PC-3 (cell line): ENCODE data around the gene RPLP1. TPM values are rescaled to one million over a fixed set of nuclear protein-coding genes. Genes with fewer than 3 reads are reported as not detected.

Experiments used
- ATAC-seq: fragments of 200-7000 bp; cut with Tn5 transposase; 2 replicates; pipeline ENCODE4 v1.9.1; 2020; ENCODE audit warnings: mild to moderate bottlenecking, moderate library complexity
- BruUV-seq: library from RNA; stranded (reverse); fragments of 400-500 nt; replicated peaks from 2 replicates; lab custom pipeline; 2021; lab: Mats Ljungman, UMichigan
- CTCF ChIA-PET: fragments of 300-600 bp; sonication (Branson Sonifier 250); formaldehyde crosslinking; loops from one replicate; lab custom pipeline; 2022; ENCODE audit warnings: antibody characterized with exemption; lab: Charles Lee
- POLR2A ChIA-PET: fragments of 300-600 bp; sonication (Branson Sonifier 250); formaldehyde crosslinking; loops from one replicate; lab custom pipeline; 2022; ENCODE audit warnings: antibody characterized with exemption; ENCODE audit not compliant: unreplicated experiment; lab: Charles Lee
- DNase-seq: peaks from one replicate; pipeline ENCODE4 v3.0.0-alpha.2; 2015
- H2AFZ ChIP-seq: fragments of 300-600 bp; sonication (generic); 2 replicates; pipeline ENCODE4 v1.6.0; 2016; ENCODE audit warnings: antibody characterized with exemption, low read length
- H3F3A ChIP-seq: fragments of 300-600 bp; sonication (generic); one replicate; pipeline ENCODE4 v1.6.0; 2017; ENCODE audit warnings: antibody characterized with exemption, low read length, control low read depth, mild to moderate bottlenecking; ENCODE audit not compliant: unreplicated experiment
- H3K27ac ChIP-seq: fragments of 300-600 bp; sonication (generic); 2 replicates; pipeline ENCODE4 v1.5.1; 2016; ENCODE audit warnings: mild to moderate bottlenecking, low read length
- H3K27me3 ChIP-seq: fragments of 300-600 bp; sonication (generic); 2 replicates; pipeline ENCODE4 v1.6.1; 2016; ENCODE audit warnings: low read length, mixed read lengths
- H3K36me3 ChIP-seq: fragments of 300-600 bp; sonication (generic); 2 replicates; pipeline ENCODE4 v1.6.1; 2016; ENCODE audit warnings: low read depth, mixed run types, low read length, mixed read lengths
- H3K4me1 ChIP-seq: fragments of 300-600 bp; sonication (generic); 2 replicates; pipeline ENCODE4 v1.5.1; 2016; ENCODE audit warnings: low read length; ENCODE audit not compliant: insufficient read depth
- H3K4me2 ChIP-seq: fragments of 300-600 bp; sonication (generic); 2 replicates; pipeline ENCODE4 v1.6.0; 2016; ENCODE audit warnings: low read length
- H3K4me3 ChIP-seq: fragments of 300-600 bp; sonication (generic); 2 replicates; pipeline ENCODE4 v1.5.1; 2016; ENCODE audit warnings: mild to moderate bottlenecking, low read length, mixed read lengths
- H3K79me2 ChIP-seq: fragments of 300-600 bp; sonication (generic); 2 replicates; pipeline ENCODE4 v1.6.1; 2017; ENCODE audit warnings: low read length, mixed read lengths
- H3K9ac ChIP-seq: fragments of 300-600 bp; sonication (generic); 2 replicates; pipeline ENCODE4 v1.6.0; 2016; ENCODE audit warnings: mild to moderate bottlenecking, low read length
- H3K9me2 ChIP-seq: fragments of 300-600 bp; sonication (generic); replicated peaks from 2 replicates; pipeline ENCODE4 v1.6.1; 2016; ENCODE audit warnings: mixed run types, low read length, mixed read lengths
- H3K9me3 ChIP-seq: fragments of 300-600 bp; sonication (generic); 2 replicates; pipeline ENCODE4 v1.6.1; 2016; ENCODE audit warnings: low read length, mixed read lengths
- H4K20me1 ChIP-seq: fragments of 300-600 bp; sonication (generic); 2 replicates; pipeline ENCODE4 v1.6.1; 2016; ENCODE audit warnings: low read length, mixed read lengths
- EZH2 ChIP-seq: fragments of 300-600 bp; sonication (generic); IDR thresholded peaks from one replicate; pipeline ENCODE4 v1.6.1; 2017; ENCODE audit warnings: antibody characterized with exemption, mild to moderate bottlenecking, low read length; ENCODE audit not compliant: unreplicated experiment
- EZH2phosphoT487 ChIP-seq: fragments of 300-600 bp; sonication (generic); IDR thresholded peaks from 2 replicates; pipeline ENCODE4 v1.6.1; 2018; ENCODE audit warnings: mild to moderate bottlenecking, antibody characterized with exemption, low read length, borderline replicate concordance
- intact Hi-C: fragments of 100-400 bp; cut with micrococcal nuclease; formaldehyde crosslinking; loops from 2 replicates; pipeline ENCODE4 v1.9.0; 2023
- total RNA-seq: library from RNA; depleted of rRNA; stranded (reverse); fragments of >200 nt; gene quantifications from 2 replicates; pipeline ENCODE4 v1.2.3, GENCODE V29; 2014
- TF ChIP-seq, protein P1 (sequence below): fragments of 300-600 bp; sonication (generic); conservative IDR thresholded peaks from 2 replicates; pipeline ENCODE4 v1.5.1; 2017; ENCODE audit warnings: antibody characterized with exemption, low read depth, mild to moderate bottlenecking, low read length

RPLP1 gene
- total RNA-seq, 1 experiment from 2014 or later = 253 TPM

DNA sequence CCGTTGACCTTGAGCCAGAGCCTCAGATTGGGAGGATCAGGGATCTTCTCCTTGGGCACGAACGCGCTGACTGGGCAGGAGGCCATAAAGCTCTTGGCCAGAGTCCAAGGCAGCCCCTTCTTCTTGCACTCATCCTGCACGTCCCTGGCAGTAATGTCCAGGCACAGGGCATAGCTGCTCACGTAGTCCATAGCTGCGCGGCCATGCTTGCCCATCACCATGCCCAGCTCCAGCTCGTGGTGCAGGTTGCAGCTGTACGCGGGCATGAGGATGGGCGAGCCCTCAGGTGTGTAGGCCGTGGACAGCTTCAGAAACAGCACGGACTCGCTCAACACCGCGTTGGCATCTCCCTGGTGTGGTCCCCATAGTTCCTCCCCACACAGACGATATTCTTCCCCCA is 17.9 kb upstream of the RPLP1 start:
- Histone ChIP-seq H2AFZ (no peak overlapping the region), H3K9me2 (no peaks in the 10 kb centered on the region), H4K20me1 (peaks cover 10% of the 10 kb centered on the region; the same call in 1 of the 2 replicates), H3K27me3 (no peaks in the 10 kb centered on the region), H3K9me3 (no peaks in the 10 kb centered on the region), H3F3A (no peaks in the 10 kb centered on the region), H3K79me2 (peaks cover 12% of the 10 kb centered on the region; the same call in 1 of the 2 replicates), H3K9ac (no peak overlapping the region), H3K36me3 (peaks cover 79% of the 10 kb centered on the region), H3K27ac (no peak overlapping the region), H3K4me3 (no peak overlapping the region), H3K4me1 (no peaks in the 10 kb centered on the region), H3K4me2 (no peak overlapping the region)
- DNase-seq (no peak), ATAC-seq (no peak)
- TF ChIP-seq EZH2 = no peak
- no peak for TF ChIP-seq EZH2phosphoT487
- TF ChIP-seq, protein P1, sequence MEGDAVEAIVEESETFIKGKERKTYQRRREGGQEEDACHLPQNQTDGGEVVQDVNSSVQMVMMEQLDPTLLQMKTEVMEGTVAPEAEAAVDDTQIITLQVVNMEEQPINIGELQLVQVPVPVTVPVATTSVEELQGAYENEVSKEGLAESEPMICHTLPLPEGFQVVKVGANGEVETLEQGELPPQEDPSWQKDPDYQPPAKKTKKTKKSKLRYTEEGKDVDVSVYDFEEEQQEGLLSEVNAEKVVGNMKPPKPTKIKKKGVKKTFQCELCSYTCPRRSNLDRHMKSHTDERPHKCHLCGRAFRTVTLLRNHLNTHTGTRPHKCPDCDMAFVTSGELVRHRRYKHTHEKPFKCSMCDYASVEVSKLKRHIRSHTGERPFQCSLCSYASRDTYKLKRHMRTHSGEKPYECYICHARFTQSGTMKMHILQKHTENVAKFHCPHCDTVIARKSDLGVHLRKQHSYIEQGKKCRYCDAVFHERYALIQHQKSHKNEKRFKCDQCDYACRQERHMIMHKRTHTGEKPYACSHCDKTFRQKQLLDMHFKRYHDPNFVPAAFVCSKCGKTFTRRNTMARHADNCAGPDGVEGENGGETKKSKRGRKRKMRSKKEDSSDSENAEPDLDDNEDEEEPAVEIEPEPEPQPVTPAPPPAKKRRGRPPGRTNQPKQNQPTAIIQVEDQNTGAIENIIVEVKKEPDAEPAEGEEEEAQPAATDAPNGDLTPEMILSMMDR = no peak
- POLR2A ChIA-PET = no interaction called here
- BruUV-seq = no TSS peak
- intact Hi-C loops = no loop called here
- CTCF ChIA-PET = no interaction called here

DNA sequence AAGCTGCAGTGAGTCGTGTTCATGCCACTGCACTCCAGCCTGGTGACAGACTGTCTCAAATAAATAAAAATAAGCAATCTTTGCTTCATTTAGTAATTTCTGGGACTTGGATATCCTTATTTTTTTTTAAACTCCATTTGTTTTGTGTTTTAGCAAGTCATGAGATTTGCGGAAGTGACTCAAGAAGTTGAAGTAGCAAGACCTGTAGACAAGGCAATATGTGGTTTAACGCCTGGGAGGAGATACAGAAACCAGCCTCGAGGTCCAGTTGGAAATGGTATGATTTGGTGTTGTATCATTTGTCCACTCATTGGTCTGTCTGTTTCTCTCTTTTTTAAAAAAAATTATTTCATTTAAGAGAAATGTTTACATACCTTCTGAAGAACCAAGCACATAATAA is 16.6 kb upstream of the RPLP1 start:
- no peak overlapping the region for H3K27ac ChIP-seq
- H3K4me2 ChIP-seq = no peak overlapping the region
- H3K27me3 ChIP-seq = no peaks in the 10 kb centered on the region
- H3K36me3 ChIP-seq = peaks cover 78% of the 10 kb centered on the region
- H3K4me3 ChIP-seq = no peak overlapping the region
- H4K20me1 ChIP-seq = peaks cover 6% of the 10 kb centered on the region; the same call in 1 of the 2 replicates
- H3K4me1 ChIP-seq = no peaks in the 10 kb centered on the region
- H3K9me2 ChIP-seq = no peaks in the 10 kb centered on the region
- intact Hi-C loops = no loop called here
- DNase-seq (no peak), ATAC-seq (no peak)
- ChIA-PET POLR2A (interaction anchor here (0.9 kb wide), 1 partner anchor 22 kb away, joined by 3 read pairs; the partner anchor contains the start of gene KIF23), CTCF (no interaction called here)
- no peak overlapping the region for H2AFZ ChIP-seq
- H3K79me2 ChIP-seq = peaks cover 9% of the 10 kb centered on the region; the same call in 1 of the 2 replicates
- TF ChIP-seq, protein P1 = no peak
- TF ChIP-seq EZH2 (no peak), EZH2phosphoT487 (no peak)
- H3K9ac ChIP-seq = no peak overlapping the region
- no TSS peak for BruUV-seq
- no peaks in the 10 kb centered on the region for H3K9me3 ChIP-seq
- H3F3A ChIP-seq = no peaks in the 10 kb centered on the region

DNA sequence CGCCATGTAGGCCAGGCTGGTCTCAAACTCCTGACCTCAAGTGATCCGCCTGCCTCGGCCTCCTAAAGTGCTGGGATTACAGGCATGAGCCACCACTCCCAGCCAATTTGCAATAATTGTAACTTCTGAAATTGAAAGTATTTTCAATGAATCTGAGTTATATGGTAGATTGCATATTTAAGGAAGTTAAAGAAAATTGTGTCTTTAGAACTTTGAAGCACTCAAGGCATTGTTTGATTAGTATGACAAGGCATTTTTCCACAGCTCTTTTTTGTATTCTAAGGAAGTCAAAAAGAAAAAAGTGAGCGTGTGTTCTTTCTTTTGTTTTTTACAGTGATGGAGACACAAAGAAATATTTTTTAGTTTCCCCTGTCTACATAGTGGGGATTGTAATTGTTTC is 15.7 kb upstream of the RPLP1 start:
- H3K4me1 ChIP-seq = no peaks in the 10 kb centered on the region
- no peak overlapping the region for H3K4me3 ChIP-seq
- no peak overlapping the region for H3K4me2 ChIP-seq
- DNase-seq (no peak), ATAC-seq (no peak)
- H3K27me3 ChIP-seq = no peaks in the 10 kb centered on the region
- H3K79me2 ChIP-seq = peaks cover 9% of the 10 kb centered on the region; the same call in 1 of the 2 replicates
- H2AFZ ChIP-seq = no peak overlapping the region
- ChIA-PET CTCF (no interaction called here), POLR2A (no interaction called here)
- no peak overlapping the region for H3K9ac ChIP-seq
- no peak overlapping the region for H3K27ac ChIP-seq
- no peaks in the 10 kb centered on the region for H3K9me3 ChIP-seq
- H3K9me2 ChIP-seq = no peaks in the 10 kb centered on the region
- H3F3A ChIP-seq = no peaks in the 10 kb centered on the region
- TF ChIP-seq EZH2 = no peak
- TF ChIP-seq, protein P1 = no peak
- BruUV-seq = no TSS peak
- peaks cover 6% of the 10 kb centered on the region; the same call in 1 of the 2 replicates for H4K20me1 ChIP-seq
- peaks cover 79% of the 10 kb centered on the region for H3K36me3 ChIP-seq
- intact Hi-C loops = no loop called here
